D721Med (cell line): ENCODE data around the gene TTI1.

Source experiments
- DNase-seq: peaks from one replicate; pipeline ENCODE4 v3.0.0; 2011; ENCODE audit warnings: low spot score; ENCODE audit not compliant: insufficient read length
- FAIRE-seq: peaks from 2 replicates; lab custom pipeline; 2011; peaks lifted over from hg19 to GRCh38; lab: Jason Lieb, UNC
- CTCF ChIP-seq: IDR thresholded peaks from 2 replicates; pipeline ENCODE4 v1.5.1; 2012; ENCODE audit warnings: mild to moderate bottlenecking, control low read depth; ENCODE audit not compliant: insufficient read depth; ENCODE audit errors: missing control alignments

The TTI1 gene

GRCh38 chr20:37983286-37983685, 50.0 kb downstream of the TTI1 start:
- FAIRE-seq = no peak
- no peak for DNase-seq
- no peak for TF ChIP-seq CTCF

GRCh38 chr20:37981568-37981967, 51.7 kb downstream of the TTI1 start:
- DNase-seq (no peak), FAIRE-seq (peak; percentile 44)
- TF ChIP-seq CTCF = no peak

GRCh38 chr20:37980876-37981275, 52.4 kb downstream of the TTI1 start:
- DNase-seq = no peak
- TF ChIP-seq CTCF = no peak
- FAIRE-seq = no peak

- DNase-seq (no peak), FAIRE-seq (no peak)
- TF ChIP-seq CTCF = no peak
Measured at GRCh38 chr20:37980383-37980782, 52.9 kb downstream of the TTI1 start.

GRCh38 chr20:37979021-37979985, 54.0 kb downstream of the TTI1 start:
- TF ChIP-seq CTCF = no peak
- DNase-seq = no peak
- no peak for FAIRE-seq

- DNase-seq (no peak), FAIRE-seq (no peak)
Measured at GRCh38 chr20:37977786-37978185, 55.5 kb downstream of the TTI1 start.

More at GRCh38 chr20:37977786-37978185, 55.5 kb downstream of the TTI1 start:
- no peak for TF ChIP-seq CTCF
